ENCODE results near the gene TP53.
"Not testable (repeated sequence)": the region's sequence is repeated elsewhere in the genome, so short reads cannot be mapped to it uniquely, and the experiment has no call there.

GRCh38 chr17:7625749-7626148 lies 61.5 kb downstream of the TP53 start:
- not testable (repeated sequence) for TF ChIP-seq CTCF (IDR thresholded peaks at IDR 0.05); POLR2AphosphoS5 (IDR thresholded peaks at IDR 0.05); POLR2A (IDR thresholded peaks at IDR 0.05); EP300 (IDR thresholded peaks at IDR 0.05; ENCODE audit: low read depth)

Data from transverse colon (tissue), 4 donors.